HG02678 (cell line): Measurements from ENCODE around the gene NAA35.

ENCODE experiments used
- ATAC-seq: cut with Tn5 transposase; IDR thresholded peaks from one replicate; pipeline ENCODE4 v1.9.1; 2021; ENCODE audit warnings: mild to moderate bottlenecking, moderate library complexity; ENCODE audit not compliant: unreplicated experiment

NAA35 gene

GRCh38 chr9:86057491-86057890 is 116.5 kb downstream of the NAA35 start:
- no peak for ATAC-seq

GRCh38 chr9:86061972-86062739 is 121.2 kb downstream of the NAA35 start:
- ATAC-seq: no peak

DNA sequence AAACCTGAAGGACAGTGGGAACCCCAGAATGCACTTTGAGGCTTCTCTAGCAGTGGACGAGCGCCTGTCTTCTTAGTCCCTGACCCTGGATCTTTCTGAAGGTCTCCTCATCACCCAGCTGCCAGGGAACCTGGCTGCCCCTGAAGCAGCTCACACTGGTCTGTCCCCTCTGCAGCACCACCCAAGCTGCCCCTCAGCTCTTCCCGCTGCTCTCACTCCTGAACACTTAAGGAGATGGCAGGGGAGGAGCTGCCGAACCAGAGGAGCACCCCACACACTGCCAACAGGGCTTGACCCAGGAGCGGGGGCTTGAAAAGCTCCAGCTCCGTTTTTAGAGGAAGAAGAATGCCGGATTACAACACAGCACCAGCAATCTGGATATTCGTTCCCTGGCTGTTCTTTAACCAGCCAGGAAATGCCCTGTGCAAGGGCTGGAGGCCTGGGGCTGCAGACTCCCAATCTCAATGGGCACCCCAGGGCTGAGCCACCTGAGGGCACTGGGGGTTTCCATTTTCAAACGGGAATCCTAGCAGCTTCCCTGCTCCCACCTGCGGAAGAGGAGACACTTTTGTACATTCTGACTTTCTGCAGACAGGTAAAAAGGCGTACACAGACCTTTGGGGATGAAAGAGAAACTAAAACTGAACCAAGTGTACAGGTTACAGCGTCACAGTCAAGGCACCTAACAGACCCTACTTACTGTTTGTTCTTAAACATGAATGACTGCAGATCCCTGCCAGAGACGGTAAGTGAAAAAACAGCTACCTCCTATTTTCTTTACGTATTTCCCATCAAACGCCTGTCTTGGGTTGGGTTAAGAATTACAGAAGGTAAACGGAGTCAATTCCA is 122.1 kb downstream of the NAA35 start:
- ATAC-seq: no peak

DNA sequence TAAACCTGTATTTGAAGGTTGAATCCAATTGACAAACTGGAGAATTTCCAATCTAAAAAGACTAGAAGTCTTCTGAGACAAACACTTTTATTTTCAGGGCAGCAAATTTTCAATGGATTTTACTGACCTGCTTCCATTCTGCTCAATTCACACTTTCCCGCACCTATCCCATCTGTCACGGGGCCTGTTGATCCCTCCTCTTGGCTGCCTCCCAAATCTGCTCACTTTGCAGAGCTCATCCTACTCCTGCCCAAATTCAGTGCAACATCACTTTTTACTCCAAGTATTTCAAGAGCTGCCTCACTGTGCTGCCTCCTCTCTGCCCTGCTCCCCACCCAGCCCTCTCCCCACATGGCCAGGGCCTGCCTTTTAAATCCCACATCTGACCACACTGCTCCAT is 123.3 kb downstream of the NAA35 start:
- ATAC-seq: no peak

DNA sequence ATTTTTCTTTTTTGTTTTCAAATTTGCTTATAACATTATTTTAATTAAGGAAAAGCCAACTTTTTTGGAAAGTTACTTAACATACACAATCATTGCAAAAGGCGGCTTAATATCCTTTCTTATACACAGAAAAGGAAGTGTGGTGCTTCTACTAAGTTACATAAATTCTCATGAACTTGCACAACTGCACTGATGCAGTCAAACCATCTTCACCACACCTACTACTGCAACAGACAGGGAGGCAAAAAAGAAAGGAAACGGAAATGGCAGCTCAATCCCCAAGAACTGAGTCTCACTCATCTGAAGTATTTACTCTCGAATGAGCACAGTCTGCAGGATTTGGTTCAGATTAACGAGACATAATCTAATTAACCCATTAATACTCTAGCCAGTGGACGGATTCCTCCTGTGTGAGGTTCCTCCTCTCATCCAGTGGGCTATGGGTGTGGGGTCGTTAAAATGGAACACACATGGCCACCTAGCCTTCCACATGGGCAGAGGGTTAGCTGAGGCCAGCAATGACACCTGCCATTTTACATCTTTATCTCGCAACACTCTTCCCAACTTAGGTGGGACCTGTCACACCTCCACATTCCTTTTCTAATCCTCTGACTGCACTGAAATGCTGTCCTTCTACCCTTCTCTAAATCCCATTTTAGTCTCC is 128.4 kb downstream of the NAA35 start:
- ATAC-seq: no peak
